ENCODE data around the gene SLC44A5.

Gene SLC44A5

DNA sequence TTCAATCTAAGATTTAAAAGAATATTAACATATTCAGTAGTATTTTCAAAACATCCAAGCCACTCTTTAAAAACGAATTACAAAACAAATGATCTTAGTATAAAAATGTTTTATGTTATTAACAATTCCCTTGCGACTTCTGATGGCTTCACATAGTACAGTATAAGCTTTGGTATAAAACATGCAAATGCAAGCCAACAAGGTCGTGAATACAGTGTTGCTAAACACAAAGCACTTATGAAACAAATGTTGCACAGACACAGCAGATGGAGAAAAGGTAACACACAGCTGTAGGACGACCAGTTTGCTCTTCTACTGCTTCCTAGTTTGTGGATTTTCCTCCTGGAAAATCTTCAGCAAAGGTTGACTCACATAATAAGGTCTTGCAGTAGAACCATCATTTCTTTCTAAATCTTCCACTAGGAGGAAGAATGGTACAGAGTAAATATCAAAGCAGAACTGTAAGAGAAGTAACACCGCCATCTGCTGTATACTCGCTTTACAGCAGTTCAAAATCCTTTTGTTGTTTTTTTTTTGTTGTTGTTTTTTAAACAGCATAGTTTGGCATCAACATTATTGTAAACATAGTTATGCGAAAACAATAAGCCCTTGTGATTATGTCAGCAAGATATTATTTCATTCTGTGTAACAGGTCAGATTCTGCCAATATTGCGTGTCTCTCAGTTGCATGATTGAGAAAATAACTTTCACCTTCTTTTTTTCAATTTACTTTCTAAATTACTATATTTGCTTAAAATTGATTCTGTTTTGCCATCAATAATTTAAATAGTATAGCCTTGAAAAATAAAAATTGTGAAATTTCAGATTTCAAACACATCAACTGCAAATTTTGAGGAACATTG lies 407.3 kb downstream of the SLC44A5 start:
- in situ Hi-C loops (cut with HindIII; ENCODE audit: low sequenced_read_pairs) = no loop called here

DNA sequence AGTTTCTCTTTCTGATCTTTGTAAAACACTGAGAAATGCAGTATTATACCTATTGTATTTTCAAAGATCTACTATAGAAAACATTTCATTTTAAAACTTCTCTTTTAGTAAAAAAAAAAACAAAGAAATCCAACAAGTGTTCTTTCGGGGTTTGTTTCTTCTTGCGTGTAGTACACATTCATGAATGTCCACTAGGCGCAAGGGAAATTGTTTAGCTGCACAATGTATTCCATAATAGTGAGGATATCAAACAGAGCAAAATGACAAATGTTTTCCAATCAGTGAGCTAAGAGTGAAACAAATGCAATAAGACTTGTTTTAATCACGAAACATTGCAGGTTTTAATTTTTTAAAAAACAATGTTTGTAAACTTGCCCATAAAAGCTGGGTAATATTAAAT lies 408.2 kb downstream of the SLC44A5 start:
- in situ Hi-C loops (cut with HindIII; ENCODE audit: low sequenced_read_pairs) = no loop called here

DNA sequence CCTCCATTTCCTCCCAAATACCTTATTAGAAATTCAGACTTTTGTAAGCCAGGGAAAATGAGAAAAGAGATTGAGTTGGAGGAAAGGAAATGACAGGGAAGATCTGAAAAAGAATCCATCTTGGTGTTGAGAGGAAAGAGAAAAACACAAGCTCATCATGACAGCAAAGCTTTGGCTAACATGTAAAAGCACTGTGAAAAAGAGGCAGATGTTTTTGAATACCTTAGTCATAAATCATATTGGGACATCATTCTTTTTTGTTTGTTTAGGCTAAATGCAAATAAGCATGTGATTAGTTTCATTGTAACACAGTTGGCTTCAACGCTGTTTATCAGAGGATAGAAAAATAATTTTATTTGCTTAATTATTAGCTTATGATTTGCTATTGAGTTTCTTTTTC lies 412.2 kb downstream of the SLC44A5 start:
- in situ Hi-C loops (cut with HindIII; ENCODE audit: low sequenced_read_pairs) = loop anchor here (25.0 kb wide), 1 partner anchor 411 kb away; no protein-coding TSS in a partner anchor

DNA sequence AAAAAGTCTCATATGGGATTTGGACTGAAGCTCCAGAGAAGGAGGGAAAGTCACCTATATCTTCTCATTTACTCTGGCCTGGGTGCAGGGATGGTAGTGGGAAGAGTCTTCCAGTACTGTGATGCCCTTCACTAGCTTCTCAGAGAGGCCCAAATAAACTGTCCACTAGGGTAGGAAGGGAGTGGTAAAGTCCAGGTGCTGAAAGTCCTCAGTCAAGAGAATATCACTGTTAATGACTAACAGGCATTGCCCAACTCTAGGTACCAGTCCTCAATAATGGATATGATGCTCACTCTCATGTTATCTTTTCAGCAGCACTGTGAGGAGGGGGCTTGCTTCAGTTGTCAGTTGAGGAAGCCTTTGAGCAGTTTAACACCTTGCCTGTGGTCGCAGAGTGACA lies 412.8 kb downstream of the SLC44A5 start:
- in situ Hi-C loops (cut with HindIII; ENCODE audit: low sequenced_read_pairs) = loop anchor here (25.0 kb wide), 1 partner anchor 411 kb away; no protein-coding TSS in a partner anchor

DNA sequence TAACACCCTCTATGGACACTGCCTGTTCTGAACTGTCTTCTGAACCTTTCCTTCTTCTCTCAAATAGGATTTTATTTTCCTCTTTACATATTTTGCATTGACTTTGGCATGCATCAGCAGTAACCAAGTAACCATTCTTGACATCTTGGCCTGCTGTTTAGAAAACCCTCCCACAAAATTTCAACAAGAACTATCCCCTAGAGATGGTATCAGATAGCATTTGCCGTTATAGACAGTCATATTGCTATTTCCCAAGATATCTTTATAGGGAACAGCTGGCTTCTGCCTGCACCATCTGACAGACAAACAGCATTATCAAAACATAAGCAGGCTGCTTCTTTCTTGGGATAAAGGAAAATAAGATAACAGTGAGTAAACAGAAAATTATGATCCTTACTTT lies 422.0 kb downstream of the SLC44A5 start:
- in situ Hi-C loops (cut with HindIII; ENCODE audit: low sequenced_read_pairs) = loop anchor here (25.0 kb wide), 1 partner anchor 402 kb away; no protein-coding TSS in a partner anchor

DNA sequence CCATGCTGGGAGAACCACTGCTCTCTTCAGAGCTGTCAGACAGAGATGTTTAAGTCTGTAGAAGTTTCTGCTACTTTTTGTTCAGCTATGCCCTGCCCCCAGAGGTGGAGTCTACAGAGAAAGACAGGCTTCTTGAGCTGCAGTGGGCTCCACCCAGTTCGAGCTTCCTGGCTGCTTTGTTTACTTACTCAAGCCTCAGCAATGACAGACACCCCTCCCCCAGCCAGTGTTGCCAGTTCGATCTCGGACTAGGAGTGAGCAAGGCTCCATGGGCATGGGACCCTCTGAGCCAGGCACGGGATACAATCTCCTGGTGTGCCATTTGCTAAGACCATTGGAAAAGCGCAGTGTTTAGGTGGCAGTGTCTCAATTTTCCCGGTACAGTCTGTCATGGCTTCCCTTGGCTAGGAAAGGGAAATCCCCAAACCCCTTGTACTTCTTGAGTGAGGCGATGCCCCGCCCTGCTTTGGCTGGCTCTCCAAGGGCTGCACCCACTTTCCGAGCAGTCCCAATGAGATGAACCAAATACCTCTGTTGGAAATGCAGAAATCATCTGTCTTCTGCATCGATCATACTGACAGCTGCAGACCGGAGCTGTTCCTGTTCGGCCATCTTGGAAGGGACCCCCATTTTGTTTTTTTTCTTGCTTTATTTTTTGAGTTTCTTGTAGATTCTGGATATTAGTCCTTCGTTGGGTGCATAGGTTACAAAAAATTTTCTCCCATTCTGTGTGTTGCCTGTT lies 429.5 kb downstream of the SLC44A5 start:
- in situ Hi-C loops (cut with HindIII; ENCODE audit: low sequenced_read_pairs) = loop anchor here (25.0 kb wide), 1 partner anchor 394 kb away; no protein-coding TSS in a partner anchor

DNA sequence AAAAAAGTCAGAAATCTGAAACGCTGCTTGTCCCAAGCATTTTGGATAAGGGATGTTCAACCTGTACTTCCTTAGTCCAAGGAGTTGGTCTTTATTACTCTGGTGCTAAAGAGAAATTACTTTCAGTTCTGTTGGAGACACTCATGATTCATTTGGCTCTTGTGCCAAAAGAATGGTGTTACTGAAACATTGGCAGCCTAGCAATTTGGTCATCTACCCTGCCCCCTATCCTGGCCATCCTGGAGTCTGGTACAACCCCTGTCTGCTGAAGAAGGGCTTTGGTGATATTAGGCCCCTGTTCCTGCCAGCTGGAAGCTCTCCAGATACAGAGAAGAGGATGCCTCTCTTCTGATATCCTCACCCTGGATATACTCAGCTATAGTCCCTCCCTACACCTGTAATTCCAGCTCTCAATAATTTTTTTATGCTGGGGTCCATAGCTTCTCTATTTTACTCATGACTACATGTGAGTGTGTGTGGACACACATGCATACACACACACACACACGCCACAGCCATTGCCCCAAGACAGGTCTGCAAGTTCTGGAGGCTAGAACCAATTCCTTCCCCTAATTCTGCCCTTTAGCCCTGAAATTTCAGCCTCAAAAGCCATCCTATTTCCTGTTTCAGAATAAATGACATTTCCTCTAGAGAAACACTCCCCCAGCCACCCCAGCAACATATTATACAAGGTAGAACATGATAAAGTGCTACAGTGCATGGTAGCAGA lies 436.7 kb downstream of the SLC44A5 start:
- in situ Hi-C loops (cut with HindIII; ENCODE audit: low sequenced_read_pairs) = no loop called here

DNA sequence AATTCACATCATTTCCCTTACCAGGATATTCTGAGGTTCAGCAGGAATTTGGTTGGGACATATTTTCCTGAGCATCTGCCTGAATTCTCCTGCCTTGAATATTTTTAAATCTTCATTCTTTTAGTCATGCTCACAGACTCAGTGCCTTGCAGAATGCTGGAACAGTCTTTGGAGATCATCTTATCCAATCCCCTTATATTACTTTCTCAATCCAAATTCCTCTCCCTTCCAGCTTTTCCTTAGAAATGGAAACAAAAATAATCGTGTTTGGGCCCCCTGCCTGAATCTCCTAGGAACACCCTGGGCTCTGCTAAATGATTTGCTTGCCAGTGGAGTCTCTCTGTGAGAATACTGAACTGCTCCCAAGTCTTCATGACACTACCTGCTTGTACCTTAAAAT lies 438.4 kb downstream of the SLC44A5 start:
- in situ Hi-C loops (cut with HindIII; ENCODE audit: low sequenced_read_pairs) = no loop called here

DNA sequence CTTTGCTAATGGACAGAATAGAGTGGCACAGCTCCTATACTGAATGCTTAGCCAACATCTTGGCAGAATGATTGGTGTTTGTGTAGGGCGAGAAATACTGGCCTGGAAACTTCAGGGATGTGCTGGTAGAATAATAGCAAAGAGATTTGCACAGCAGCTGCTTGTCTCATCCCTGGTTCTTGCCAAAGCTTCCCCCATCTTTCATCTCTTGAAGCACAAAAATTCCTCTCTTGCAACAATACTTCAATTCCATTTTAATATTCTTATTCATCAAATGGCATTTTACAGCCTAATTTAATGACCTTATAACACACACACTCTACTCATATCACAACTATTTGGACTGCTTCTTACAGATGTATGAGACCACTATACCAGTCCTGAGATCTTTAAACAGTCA lies 439.0 kb downstream of the SLC44A5 start:
- in situ Hi-C loops (cut with HindIII; ENCODE audit: low sequenced_read_pairs) = no loop called here

DNA sequence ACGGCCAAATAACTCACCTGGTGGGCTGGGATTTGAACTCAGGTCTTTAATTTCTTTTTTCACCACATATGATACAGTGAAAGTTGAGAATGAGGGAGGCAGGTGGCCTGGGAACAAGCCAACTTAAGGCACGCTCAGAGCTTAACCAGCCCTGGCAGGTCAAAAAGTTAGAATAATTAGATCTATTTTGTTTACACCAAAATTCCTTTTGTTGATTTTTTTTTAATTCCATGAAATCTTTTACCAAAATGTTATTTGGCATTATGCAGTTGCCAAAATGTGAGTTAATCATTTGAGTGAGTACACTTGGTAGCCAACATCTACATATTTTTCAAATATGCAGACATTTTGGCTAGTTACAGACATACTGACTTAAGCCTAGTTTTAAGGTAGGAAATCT lies 439.9 kb downstream of the SLC44A5 start:
- in situ Hi-C loops (cut with HindIII; ENCODE audit: low sequenced_read_pairs) = no loop called here

DNA sequence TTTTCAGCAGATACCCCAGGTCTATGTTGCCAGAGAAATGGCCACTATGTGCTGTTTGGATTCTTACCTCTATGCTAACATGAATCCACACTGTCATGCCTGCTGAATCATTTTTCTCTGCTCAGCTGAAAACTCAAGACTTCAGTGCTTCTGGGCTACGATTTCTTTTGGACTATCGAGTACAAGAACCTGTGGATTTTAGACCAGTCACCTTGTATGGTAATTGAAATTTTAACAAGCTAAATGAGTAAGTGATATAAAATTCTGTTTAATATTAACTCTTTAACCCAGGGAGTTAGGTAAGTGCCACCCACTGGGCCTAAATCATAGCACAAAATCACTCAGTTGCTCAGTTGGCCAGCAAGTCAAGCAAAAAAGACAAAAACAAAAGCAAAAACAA lies 440.9 kb downstream of the SLC44A5 start:
- in situ Hi-C loops (cut with HindIII; ENCODE audit: low sequenced_read_pairs) = no loop called here

DNA sequence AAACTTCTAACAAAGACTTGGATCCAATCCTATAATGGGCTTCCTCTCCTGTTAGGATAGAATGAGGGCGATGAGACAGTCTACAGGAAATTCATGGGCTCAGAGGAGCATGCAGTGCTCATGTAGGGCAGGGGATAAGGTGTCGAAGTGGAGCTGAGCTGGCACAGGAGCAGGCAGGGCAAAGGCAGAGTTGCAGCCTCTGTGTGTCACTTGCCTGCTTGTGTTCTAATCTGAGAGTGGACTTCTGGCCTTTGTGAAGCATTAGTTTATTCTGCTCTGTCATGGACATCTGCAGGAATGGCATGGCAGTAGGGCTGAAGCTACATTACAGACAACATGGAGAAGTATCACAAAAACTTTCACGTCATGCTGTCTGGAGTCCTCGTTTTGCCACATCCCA lies 444.1 kb downstream of the SLC44A5 start:
- in situ Hi-C loops (cut with HindIII; ENCODE audit: low sequenced_read_pairs) = no loop called here

DNA sequence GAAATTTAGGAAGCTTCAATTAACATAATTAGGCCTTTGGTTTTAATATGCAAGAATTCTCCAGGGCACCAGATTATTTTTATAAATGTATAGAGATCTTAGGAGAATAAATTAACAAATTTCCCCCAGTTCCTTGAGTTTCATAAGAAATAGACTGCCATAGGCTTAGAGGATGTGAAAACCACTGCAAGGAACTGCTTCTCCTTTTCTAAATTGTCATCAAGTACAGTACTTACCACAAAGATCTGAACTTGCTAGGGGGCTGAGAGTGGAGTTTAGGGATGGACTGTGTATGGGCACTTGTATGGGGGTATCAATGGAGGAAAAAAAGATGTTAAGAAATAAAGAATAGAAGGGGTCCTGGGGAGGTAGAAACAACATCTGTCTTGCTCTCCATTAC lies 445.6 kb downstream of the SLC44A5 start:
- in situ Hi-C loops (cut with HindIII; ENCODE audit: low sequenced_read_pairs) = no loop called here

DNA sequence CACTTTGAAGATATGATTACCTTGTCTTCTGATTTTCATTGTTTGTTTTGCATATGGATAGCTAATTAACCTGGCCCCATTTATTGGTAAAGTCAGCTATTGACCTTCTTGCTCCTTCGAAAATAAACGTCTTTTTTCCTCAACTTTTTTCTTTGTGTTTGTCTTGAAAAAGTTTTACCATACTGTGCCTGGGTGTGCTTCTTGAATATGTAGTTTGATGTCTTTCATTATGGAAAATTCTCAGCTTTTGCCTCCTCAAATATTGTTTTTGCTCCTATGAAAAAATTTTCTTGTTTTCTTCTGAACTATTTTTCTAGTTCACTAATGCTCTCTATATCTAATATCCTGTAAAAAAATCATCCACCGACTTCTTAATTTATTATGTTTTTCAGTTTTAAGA lies 451.8 kb downstream of the SLC44A5 start:
- in situ Hi-C loops (cut with HindIII; ENCODE audit: low sequenced_read_pairs) = no loop called here

All from DLD1 (cell line).